Activated T-cell treated with anti-CD3 and anti-CD28 coated beads, Interleukin-2, amount 50 U/mL, for 4 hours (primary cell): ENCODE data around the gene OSBPL3. TPM values are rescaled to one million over a fixed set of nuclear protein-coding genes. Genes with fewer than 3 reads are reported as not detected.
A peak's percentile ranks its signal among the peaks of the same experiment; 100 is the strongest.

ENCODE experiments used
- ATAC-seq, 2 donors: fragments of 200-7000 bp; cut with Tn5 transposase; one replicate each; pipeline ENCODE4 v1.10.0; 2021
- DNase-seq: peaks from one replicate; pipeline ENCODE4 v3.0.0-alpha.2; 2020
- H3K27me3 Mint-ChIP-seq: one replicate; pipeline ENCODE4 v1.8.0; 2021; ENCODE audit warnings: low read depth, mixed read lengths
- H3K36me3 Mint-ChIP-seq: one replicate; pipeline ENCODE4 v1.8.0; 2022; ENCODE audit warnings: mixed read lengths; ENCODE audit not compliant: insufficient read depth
- H3K4me1 Mint-ChIP-seq: one replicate; pipeline ENCODE4 v1.8.0; 2021; ENCODE audit warnings: low read depth, mixed read lengths
- H3K4me3 Mint-ChIP-seq: one replicate; pipeline ENCODE4 v1.8.0; 2021; ENCODE audit warnings: mild to moderate bottlenecking, moderate library complexity, mixed read lengths
- H3K9me3 Mint-ChIP-seq: one replicate; pipeline ENCODE4 v1.8.0; 2021; ENCODE audit warnings: mixed read lengths
- total RNA-seq, 3 donors: library from RNA; stranded (reverse); gene quantifications; one replicate each; pipeline ENCODE4 v1.2.1, GENCODE V29; 2021

OSBPL3 gene
- total RNA-seq, 3 donors from 2014 or later: 59.0 to 85.4 (median 81.8) TPM

DNA sequence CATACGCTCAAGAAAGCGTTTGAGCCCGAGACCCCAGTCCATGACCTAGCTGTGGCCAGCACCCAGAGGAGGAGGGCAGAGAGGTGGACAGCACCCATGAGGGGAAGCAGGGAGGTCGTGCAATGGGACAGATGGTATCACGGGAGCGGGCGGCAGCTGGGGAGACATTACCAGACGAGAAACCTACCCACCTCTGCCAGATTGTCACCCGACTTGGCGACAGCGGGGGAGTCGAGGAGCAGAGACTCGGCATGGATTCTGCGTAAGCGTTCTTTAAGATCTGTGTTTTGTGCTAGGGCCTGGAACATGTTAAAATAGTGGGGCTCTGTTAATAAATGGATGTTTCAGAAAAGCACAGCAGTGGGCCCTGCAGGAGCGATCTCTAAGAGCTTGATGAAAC, 131.1 kb downstream of the OSBPL3 start:
- H3K4me3 Mint-ChIP-seq: no peak overlapping the region
- ATAC-seq (no peak), DNase-seq (no peak)
- no peaks in the 10 kb centered on the region for H3K27me3 Mint-ChIP-seq
- H3K9me3 Mint-ChIP-seq: no peaks in the 10 kb centered on the region
- peaks cover 7% of the 10 kb centered on the region for H3K4me1 Mint-ChIP-seq
- peaks cover 48% of the 10 kb centered on the region for H3K36me3 Mint-ChIP-seq

DNA sequence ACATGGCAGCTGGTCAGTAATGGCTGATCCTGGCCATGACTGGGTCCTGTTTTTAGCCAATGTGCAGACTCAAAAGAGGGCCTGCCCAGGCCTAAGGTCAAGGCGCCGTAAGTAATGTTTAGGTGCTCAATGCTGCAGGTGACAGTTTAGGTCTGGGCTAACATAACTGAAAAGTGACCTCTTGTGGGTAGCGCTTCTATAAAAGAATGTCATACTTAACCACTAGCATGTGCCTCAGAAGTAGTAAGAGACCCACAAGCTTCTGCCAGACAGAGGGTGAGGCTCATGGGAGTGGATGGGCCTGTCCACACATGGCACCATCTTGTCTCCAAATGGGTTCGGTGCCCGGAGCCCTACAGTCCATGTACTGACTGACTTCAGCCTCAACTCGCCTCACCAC, 132.2 kb downstream of the OSBPL3 start:
- Mint-ChIP-seq H3K9me3 (no peaks in the 10 kb centered on the region), H3K4me1 (peaks cover 10% of the 10 kb centered on the region), H3K36me3 (peaks cover 52% of the 10 kb centered on the region), H3K4me3 (no peak overlapping the region), H3K27me3 (no peaks in the 10 kb centered on the region)
- ATAC-seq (no peak), DNase-seq (no peak)

GRCh38 chr7:24843821-24844434, 136.1 kb downstream of the OSBPL3 start:
- DNase-seq (no peak), ATAC-seq (no peak)
- peaks cover 9% of the 10 kb centered on the region for H3K4me1 Mint-ChIP-seq
- H3K9me3 Mint-ChIP-seq: no peaks in the 10 kb centered on the region
- H3K4me3 Mint-ChIP-seq: no peak overlapping the region
- H3K27me3 Mint-ChIP-seq: no peaks in the 10 kb centered on the region
- peaks cover 25% of the 10 kb centered on the region for H3K36me3 Mint-ChIP-seq

DNA sequence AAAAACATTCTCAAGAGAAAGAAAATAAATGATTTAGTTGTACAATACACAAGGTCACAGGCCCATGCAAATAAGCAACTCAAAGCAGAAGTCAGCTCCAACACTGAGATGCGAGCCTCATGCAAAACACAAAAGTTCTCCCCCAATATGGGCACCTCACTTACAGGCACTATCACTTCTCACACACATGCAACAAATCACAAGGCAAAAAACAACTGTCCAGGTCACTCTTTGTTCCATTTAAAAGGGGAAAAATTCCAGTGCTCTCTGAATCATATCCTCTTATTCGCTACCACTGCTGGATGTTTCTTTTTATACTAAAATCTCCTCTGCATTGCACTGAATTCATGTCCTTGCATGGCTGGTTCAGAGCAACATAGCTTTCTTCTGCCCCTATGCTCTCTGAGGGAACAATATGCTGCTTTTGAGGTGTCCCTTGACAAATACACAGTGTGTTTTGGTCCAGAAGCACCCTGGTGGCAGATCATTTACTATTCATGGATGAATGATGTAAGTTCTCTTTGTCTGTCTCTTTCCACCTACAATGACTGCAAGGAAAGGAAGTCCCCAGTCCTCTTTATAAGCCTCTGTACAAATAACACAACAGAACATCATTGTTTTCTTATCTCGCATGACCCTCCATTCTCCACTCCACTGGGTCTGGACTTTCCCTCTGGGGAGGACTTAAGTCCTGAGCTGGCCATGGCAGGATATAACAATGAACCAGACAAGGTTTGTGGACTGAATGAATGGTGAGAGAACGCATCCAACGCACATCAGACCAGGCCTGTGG, 137.3 kb downstream of the OSBPL3 start:
- no peaks in the 10 kb centered on the region for H3K9me3 Mint-ChIP-seq
- ATAC-seq (no peak), DNase-seq (no peak)
- peaks cover 18% of the 10 kb centered on the region for H3K4me1 Mint-ChIP-seq
- H3K27me3 Mint-ChIP-seq: no peaks in the 10 kb centered on the region
- H3K4me3 Mint-ChIP-seq: no peak overlapping the region
- H3K36me3 Mint-ChIP-seq: peaks cover 26% of the 10 kb centered on the region

GRCh38 chr7:24842029-24842428, 137.9 kb downstream of the OSBPL3 start:
- Mint-ChIP-seq H3K9me3 (no peaks in the 10 kb centered on the region), H3K4me1 (peaks cover 24% of the 10 kb centered on the region), H3K36me3 (peaks cover 27% of the 10 kb centered on the region), H3K27me3 (no peaks in the 10 kb centered on the region), H3K4me3 (no peak overlapping the region)
- DNase-seq: no peak
- no peak for ATAC-seq

DNA sequence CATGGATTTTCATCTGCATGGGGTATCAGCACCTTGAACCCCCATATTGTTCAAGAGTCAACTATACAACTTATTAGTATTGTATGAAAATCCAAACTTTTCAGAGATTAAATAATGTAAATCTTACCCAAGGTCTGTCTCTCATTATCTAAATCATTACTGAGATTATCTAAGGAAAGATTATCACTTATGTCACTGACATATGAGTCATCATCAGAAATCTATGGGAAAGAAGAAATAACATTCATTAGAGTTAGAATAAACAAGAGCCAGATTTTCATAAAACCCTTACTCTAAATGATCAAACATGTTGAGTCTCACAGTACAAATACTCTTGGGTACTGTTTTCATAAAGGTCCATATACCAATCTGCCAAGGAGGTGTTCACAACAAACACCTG, 139.4 kb downstream of the OSBPL3 start:
- ATAC-seq (no peak), DNase-seq (no peak)
- Mint-ChIP-seq H3K9me3 (no peaks in the 10 kb centered on the region), H3K4me1 (peaks cover 35% of the 10 kb centered on the region), H3K36me3 (peaks cover 21% of the 10 kb centered on the region), H3K4me3 (no peak overlapping the region), H3K27me3 (no peaks in the 10 kb centered on the region)

GRCh38 chr7:24836084-24836483, 143.9 kb downstream of the OSBPL3 start:
- DNase-seq: no peak
- peaks cover 45% of the 10 kb centered on the region for H3K4me1 Mint-ChIP-seq
- no peak for ATAC-seq
- no peaks in the 10 kb centered on the region for H3K9me3 Mint-ChIP-seq
- H3K27me3 Mint-ChIP-seq: no peaks in the 10 kb centered on the region
- no peak overlapping the region for H3K4me3 Mint-ChIP-seq
- peaks cover 24% of the 10 kb centered on the region for H3K36me3 Mint-ChIP-seq

- Mint-ChIP-seq H3K4me3 (no peak overlapping the region), H3K36me3 (peaks cover 27% of the 10 kb centered on the region), H3K4me1 (peaks cover 47% of the 10 kb centered on the region), H3K27me3 (no peaks in the 10 kb centered on the region), H3K9me3 (no peaks in the 10 kb centered on the region)
- ATAC-seq (no peak), DNase-seq (no peak)
These were observed 144.3 kb downstream of the OSBPL3 start for GRCh38 chr7:24835643-24836042.

DNA sequence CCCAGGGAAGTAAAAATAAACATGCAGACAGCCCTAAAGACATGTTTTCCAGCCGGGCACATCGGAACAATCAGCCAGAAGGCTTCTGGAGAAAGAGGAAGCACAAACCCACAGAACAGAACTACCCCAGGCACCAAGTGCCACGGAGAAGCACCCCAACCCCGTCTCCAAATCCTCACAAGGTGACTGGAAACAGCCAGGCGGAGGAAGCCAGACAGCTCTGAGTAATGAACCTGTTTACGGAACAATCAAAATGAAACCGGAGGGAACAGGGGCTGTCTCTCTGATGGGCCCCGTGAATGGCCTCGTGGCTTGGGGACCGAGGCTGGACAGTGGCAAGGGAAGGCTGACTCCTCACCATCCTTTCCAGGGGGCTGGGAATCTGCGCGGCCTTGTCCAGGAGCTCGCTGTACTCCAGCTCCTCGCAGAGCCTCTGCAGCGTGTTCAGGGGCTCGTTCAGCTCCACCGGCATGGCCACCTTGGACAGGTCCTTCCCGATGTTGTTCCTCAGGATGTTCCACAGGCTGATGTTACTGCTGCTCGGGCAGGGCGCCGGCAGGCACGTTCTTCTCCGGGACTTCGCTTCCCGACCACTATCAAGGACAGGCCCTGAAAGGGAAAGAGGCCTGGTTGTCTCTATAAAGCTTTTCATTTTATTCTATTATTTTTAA, 145.7 kb downstream of the OSBPL3 start:
- H3K9me3 Mint-ChIP-seq: no peaks in the 10 kb centered on the region

DNA sequence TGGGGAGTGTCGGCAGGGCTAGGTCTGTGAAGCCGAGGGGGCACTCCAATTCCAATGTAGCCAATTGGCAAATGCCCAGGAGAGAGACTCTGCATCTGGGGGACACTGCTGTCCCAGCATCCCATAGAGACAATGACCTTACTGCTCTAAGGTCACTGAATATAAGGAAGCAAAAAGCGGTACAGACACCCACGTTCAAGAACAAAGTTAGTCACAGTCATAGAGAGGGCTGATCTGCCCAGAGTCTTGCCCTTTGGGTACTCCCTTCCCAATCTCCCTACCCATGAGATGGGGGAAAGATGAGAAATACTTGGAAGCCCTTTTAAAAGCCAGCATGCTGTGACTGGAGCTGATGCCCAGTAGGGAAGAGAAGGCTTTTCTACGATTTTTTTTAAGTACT, 146.4 kb downstream of the OSBPL3 start:
- peaks cover 34% of the 10 kb centered on the region for H3K36me3 Mint-ChIP-seq
- no peak overlapping the region for H3K4me3 Mint-ChIP-seq
- no peaks in the 10 kb centered on the region for H3K9me3 Mint-ChIP-seq
- ATAC-seq (no peak), DNase-seq (no peak)
- peaks cover 49% of the 10 kb centered on the region for H3K4me1 Mint-ChIP-seq
- no peaks in the 10 kb centered on the region for H3K27me3 Mint-ChIP-seq

More for the DNA sequence above, 145.7 kb downstream of the OSBPL3 start:
- Mint-ChIP-seq H3K4me1 (peaks cover 47% of the 10 kb centered on the region), H3K4me3 (no peak overlapping the region), H3K36me3 (peaks cover 34% of the 10 kb centered on the region), H3K27me3 (no peaks in the 10 kb centered on the region)
- no peak for ATAC-seq
- no peak for DNase-seq

DNA sequence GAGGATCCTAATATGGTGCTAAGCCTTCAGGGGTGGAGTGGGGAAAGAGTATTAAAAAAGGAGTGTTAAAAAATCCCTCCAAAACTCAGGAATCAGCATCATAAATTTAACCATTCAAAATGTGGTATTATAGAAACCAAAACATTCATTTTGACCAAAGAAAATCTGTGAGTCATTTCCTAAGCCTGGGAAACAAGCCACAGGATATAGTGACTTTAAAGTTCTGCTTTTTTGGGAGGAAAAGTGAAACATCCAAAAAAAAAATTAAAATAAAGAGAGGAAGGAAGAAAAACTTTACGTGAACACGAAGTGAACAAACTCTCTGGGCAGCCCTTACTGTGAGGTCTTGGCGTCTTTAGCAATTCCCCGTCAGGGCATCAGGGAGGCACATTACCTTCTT, 148.7 kb downstream of the OSBPL3 start:
- Mint-ChIP-seq H3K9me3 (no peaks in the 10 kb centered on the region), H3K27me3 (no peaks in the 10 kb centered on the region), H3K4me3 (no peak overlapping the region), H3K4me1 (peaks cover 50% of the 10 kb centered on the region), H3K36me3 (peaks cover 34% of the 10 kb centered on the region)
- no peak for ATAC-seq
- DNase-seq: no peak

DNA sequence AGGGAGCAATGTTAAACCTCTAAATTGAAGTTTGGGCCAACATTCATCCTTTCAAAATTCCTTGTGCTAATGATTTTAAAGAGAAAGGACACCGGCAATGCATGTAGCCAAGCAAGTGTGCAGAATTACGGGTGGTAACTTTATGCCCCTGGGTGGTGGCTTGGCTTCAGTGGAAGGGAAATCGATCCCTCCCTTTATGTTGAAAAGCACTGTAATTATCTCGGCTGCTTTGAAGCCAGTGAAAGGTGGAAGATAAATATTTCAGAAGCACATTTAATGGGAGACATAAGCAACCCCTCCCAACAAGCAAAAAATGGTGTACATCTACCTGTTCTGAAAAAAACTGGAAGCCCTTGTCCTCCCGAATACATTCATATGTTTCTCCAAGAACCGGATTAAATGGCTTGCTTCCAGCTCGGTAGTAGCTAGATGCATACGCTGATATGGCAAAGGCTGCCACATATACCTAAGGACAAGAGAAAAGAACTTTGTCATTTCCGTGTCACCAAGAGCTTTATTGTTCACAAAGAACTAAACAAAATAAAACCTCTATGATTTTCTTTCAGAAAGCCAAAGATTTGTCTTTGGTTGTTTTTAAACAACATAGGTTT, 149.4 kb downstream of the OSBPL3 start:
- no peak for ATAC-seq
- Mint-ChIP-seq H3K4me3 (no peak overlapping the region), H3K4me1 (peaks cover 51% of the 10 kb centered on the region), H3K27me3 (no peaks in the 10 kb centered on the region), H3K9me3 (no peaks in the 10 kb centered on the region), H3K36me3 (peaks cover 39% of the 10 kb centered on the region)
- no peak for DNase-seq

DNA sequence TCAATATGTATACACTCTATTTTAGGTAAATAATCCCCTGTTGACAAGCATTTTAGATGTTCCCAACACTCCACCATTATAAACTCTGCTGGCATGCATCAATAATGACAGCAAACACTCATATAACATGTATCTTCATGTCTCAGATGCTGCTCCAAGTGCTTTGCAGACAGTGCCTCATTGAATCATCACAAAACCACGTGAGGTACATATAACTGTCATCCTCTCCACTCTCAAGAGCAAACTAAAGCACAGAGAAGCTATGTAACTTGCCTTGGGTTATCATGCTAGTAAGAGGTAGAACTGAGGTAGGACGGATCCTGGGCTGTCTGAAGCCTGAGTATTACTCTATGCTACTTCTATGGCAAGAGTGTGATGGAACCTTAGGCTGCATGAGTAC, 150.2 kb downstream of the OSBPL3 start:
- no peak for DNase-seq
- Mint-ChIP-seq H3K9me3 (no peaks in the 10 kb centered on the region), H3K4me3 (no peak overlapping the region), H3K36me3 (peaks cover 44% of the 10 kb centered on the region), H3K27me3 (no peaks in the 10 kb centered on the region), H3K4me1 (peaks cover 52% of the 10 kb centered on the region)
- ATAC-seq: peak; percentile 76

- H3K4me1 Mint-ChIP-seq: peaks cover 58% of the 10 kb centered on the region
- peaks cover 48% of the 10 kb centered on the region for H3K36me3 Mint-ChIP-seq
- no peak overlapping the region for H3K4me3 Mint-ChIP-seq
These were observed 150.9 kb downstream of the OSBPL3 start for GRCh38 chr7:24828891-24829661.

More at GRCh38 chr7:24828891-24829661, 150.9 kb downstream of the OSBPL3 start:
- Mint-ChIP-seq H3K27me3 (no peaks in the 10 kb centered on the region), H3K9me3 (no peaks in the 10 kb centered on the region)
- DNase-seq: no peak
- no peak for ATAC-seq
